T-helper 2 cell (primary cell): ENCODE data around the gene GBF1.

Experiments used
- DNase-seq, 5 experiments: peaks; one replicate each; pipeline versions ENCODE4 v3.0.0 to v3.0.0-alpha.2; 2012 to 2022

Gene GBF1

DNA sequence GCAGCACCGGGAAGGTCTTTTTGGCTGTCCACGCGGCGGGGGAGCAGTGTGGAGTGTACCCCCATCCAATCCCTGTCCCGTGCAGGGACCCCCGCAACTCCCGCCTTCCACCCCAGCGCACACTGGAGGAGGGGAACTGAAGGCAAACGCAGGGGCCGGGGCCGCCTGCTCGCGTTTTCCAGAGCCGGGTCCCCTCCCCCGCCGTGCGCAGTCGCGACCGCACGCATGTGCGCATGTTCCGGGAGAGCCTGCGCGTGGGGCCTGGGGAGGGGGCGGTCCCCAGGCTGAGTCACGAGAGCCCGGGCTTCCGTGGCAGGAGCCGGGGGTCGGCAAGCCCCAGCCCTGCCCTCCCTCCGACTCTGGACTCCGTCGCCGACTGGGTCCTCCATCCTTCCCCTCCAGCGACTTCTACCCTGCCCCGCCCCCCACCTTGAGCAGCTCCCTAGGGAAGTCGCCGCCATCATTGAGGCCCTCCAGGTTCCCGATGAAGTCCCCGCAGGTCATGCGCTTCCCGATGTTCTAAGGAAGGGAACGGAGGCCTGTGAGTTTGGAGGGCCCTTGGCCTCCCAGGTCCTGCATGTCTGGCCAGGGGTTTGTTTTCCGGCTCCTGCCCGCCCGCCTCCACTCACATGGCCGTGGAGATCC is 165.2 kb downstream of the GBF1 start:
- DNase-seq: peak in 2 of 5 experiments; percentile 46 to 61

DNA sequence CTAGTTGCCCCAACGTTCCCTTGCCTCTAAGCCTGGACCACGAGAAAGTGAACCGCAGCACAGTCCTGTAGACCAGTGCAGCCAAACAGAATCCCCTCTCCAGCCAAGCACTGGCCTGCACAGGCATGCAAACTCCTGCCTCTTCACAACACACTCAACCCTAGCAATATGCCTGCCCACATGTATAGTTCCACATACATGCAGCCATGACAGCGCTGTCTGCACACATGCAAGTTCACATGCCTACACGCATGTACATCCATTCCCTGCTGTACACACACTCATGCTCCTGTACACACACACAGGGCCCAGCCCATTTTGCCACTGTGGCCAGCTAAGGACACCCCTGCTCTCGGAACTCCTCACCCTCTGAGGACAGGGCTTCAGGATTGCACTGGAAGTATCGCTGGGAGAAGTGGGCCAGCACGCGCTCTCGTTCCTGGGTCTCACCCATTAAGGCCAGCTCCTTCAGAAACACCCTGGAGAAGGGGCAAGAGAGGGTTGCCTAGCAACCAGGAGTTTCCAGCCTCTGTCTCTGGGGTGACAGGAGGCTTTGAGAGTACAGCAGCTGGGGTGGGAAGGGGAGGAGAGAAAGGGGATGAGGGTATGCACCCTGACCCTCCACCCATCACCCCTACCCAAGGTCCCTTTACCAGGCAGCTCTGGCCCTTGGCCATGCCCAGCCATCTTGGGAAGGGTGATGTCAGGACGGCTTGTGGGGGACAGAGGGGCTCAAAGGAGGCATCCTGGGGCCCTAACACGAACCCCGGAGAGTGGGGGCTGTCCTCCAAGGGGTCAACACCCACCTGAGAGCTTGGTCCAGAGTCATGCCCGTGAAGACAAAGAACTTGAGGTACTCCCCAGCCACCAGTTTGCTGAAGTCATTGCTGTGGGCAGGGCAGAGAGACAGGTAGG is 166.3 kb downstream of the GBF1 start:
- no peak for DNase-seq

DNA sequence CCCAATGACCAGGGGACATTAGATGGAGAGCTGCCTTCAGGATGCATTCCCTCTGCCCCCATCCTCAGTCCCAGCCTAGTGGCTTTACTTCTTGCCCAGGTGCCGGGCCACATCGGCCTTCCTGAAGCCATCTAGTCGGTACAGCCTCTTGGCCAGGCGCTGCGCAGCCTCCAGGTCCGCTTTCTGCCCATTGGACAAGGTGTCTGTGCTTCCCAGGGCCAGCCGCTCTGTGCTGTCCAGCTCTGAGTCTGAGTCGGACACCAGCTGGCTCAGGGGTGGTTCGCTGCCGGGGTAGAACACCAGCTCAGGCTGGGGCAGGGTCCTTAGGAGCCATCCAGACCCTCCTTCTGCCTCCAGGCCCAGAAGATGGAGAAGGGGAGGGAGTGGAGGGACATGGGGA is 167.0 kb downstream of the GBF1 start:
- DNase-seq: no peak

DNA sequence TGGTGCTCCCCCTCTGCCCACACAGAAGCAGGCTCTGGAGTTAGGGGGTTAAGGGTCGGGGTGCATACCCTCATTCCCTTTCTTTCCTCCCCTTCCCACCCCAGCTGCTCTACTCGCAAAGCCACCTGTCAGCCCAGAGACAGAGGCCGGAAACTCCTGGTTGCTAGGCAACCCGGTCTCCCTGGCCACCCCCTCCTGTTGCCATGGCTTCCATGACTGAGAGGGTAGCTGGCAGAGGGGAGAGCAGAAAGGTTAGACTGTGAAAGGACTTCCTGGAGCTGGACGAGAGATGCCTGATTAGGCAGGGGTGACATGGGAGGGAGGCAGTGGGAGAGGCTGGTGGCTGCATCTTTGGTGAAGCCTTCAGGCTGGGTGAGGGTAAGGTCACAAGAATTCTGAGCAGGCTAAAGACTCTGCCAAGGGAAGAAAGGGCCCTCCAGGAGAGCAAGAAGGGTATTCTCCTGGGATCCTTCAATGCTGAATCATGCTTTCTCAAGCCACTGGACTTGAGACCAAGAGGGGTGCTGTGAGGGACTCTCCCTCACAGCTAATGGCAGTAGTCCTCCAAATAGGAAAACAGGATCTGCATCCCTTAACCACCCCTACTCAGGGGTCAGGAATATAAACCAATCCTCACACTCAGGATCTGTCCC is 167.8 kb downstream of the GBF1 start:
- DNase-seq: peak in 1 of 5 experiments; percentile 64

DNA sequence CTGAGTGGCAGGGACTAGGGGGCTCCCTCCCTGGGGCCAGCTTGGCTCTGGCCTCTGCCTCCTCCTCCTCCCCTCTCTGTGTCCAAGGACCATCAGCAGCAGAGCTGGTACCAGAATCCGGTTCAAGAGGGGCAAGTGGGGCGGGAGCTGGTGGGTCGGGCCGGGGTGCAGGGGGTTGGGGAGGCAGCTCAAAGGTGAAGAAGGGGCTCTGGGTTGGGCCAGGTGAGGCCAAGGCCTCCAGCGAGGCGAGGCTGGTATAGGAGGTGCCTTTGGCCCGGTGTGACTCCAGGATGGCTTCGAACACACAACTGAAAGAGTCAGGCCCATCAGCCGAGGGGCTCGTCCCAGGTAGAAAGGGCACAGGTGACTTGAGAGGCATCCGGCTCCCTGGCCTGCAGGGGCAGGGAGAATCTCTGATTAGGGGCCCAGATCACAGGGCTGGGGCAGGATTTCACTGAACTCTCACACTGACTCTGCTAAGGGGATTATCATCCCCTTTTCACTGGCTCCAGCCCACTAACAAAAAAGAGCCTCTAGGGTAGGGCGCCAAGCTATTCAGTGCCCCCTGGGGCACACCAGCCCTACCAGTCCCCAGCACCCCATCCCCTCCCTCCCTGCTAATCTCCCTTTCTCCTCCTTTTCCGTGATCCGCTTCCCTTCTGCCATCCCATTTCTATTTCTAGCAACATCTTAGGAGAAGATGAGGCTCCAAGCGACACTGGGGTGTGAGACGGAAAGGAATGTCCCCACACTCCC is 168.7 kb downstream of the GBF1 start:
- DNase-seq: no peak

DNA sequence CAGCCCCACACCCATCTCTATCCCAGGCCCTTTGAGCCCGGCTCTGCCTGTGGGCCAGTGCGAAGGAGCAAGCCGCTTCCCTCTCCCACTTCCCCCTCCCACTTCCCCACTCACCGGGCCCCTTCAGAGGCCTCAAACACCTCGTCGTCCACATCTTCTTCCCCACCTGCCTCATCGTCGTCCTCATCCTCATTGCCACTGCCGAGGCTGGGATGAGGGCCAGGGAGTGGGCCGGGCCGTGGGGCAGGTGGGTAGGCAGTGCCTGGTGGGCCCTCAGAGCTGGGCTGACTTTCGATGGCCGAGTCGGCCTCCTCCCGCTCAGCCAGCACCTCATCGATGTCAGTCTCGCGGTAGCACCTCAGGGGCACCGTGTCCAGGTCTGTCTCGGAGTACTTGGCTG is 169.4 kb downstream of the GBF1 start:
- DNase-seq: no peak

DNA sequence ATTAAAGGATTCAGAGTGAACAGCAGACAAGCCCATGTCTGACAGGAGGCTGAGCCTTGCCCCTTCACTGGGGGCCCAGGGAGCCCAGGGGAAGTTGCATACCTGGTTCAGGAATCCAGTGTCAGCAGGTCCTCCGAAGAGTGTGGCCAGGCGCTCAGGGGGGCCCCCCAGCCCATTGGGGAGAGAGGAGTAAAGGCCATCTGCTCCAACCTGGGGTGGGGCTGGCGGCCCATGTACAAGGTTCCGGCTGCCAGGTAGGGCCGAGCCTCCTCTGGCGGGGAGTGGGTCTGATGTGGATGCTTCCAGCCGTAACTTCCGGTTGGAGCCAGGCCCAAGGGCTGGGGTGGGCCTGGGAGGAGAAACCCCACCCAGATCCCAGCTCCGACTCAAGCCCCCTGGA is 171.0 kb downstream of the GBF1 start:
- no peak for DNase-seq

DNA sequence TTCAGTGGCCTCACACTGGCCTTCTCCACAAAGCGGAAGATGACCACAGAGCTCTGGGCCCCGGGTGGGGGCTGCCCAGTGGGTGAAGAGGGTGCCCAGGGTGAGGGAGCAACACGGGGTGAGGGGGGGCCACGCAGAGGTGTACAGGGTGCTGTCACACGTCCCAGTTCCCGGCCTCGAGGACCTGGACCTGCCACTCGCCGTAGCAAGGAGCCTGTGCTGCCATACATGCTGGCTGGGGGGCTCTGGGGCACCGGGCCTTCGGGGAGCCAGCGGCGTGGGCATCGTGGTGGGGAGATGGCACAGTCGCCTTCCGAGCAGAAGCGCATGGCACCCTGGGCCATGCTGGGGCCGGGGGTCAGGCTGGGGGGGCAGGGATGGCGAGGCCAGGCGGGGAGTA is 171.4 kb downstream of the GBF1 start:
- DNase-seq: no peak

DNA sequence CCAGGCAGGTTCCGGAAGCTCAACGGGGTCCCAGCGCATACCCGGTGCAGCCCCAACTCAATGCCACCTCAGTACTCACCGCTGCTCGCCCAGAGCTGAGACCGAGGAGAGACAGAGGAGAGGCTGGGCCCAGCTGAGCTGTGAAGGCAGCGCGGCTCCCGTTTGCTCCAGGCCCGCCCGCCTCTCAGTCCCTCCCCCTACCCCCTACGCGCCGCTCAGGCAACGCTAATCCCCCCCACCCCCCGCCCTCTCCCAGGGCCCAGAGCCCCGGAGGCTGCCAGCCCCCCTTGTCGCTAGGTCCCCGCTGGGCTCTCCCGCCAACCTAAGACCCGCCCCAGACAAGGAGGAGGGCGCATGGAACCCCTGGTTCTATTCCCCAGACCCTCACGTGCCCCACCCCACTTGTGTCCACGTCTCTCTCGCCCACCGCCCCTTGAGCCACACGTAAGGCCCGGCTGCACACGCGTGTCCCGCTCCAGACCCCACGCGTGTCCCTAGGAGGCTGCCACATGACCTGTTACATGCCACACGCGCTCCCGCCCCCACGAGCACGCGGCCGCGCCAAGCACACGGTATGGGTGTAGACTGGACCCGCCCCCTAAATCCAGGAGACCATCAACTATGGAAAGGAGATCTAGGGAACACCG is 173.4 kb downstream of the GBF1 start, which contains the start of gene PSD:
PSD (minus strand) TSS at position 164 of the 647 bp plus-strand sequence. CDS start 1,747 bp downstream, outside the sequence.
- DNase-seq: no peak

DNA sequence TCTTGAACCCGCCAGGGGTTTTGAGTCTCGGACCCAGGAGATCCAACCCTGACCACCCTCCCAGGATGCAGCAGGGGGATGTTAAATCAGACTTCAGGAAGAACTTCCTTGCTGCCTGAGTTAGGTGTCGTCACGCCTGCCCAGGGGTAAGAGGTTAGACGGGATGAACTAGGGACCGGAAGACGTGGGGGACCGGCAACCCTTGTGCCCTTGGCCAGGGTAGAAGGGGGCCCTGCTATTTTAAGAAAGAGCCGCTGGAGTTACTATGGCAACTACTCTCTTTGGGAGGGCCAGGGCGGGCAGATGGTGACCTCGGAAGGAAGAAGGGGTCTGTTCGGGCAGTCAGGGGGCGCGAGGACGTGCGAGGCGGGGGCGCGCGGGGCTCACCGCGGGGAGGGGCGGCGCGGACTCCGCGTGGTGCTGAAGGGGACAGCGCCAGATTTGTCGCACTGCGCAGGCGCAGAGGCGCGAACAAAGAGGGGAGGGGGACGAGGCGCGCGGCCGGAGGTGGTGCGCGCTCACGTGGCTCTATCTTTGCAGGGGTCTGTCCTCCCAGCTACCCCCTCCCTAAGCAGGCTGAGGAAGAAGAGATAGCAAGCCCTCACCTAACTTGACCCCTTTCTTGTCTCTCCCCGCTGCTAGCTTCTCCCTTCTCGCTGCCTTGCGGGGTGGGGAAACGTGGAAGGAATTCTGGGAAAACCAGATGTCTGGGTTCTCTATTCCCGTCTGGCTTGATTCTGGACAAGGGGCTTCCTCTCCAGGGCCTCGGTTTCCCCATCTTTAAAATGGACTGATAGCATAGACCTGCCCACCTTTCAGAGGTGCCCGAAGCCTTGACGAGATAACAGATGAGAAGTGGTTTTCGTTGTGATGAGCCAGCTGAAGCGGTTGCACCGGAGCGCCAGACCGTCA is 174.2 kb downstream of the GBF1 start:
- DNase-seq: peak; percentile 48 to 62 (median 56)

DNA sequence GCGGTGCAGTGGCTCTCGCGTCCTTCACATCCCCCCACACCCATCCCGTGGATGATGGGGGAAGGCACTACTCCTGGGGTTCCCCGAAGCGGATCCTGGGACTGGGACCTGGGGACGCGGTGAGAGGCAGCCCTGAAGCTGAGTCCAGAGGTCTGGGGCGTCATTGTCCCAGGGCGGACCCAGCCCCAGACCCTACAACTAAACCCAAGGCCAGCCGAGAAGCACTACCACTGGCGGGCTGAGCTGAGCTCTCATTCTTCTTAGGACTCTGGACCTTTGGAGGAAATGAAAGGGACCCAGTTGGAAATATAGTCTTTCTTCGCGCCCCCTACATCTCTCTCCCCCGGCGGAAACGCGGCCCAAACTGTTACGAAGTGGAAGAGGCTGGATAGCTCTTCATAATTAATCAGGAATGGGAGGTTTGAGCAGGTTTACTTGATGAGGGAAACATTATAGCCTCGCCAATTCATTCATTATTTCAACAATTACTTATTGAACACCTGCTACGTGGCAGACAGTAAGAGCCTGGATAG is 174.9 kb downstream of the GBF1 start:
- no peak for DNase-seq

DNA sequence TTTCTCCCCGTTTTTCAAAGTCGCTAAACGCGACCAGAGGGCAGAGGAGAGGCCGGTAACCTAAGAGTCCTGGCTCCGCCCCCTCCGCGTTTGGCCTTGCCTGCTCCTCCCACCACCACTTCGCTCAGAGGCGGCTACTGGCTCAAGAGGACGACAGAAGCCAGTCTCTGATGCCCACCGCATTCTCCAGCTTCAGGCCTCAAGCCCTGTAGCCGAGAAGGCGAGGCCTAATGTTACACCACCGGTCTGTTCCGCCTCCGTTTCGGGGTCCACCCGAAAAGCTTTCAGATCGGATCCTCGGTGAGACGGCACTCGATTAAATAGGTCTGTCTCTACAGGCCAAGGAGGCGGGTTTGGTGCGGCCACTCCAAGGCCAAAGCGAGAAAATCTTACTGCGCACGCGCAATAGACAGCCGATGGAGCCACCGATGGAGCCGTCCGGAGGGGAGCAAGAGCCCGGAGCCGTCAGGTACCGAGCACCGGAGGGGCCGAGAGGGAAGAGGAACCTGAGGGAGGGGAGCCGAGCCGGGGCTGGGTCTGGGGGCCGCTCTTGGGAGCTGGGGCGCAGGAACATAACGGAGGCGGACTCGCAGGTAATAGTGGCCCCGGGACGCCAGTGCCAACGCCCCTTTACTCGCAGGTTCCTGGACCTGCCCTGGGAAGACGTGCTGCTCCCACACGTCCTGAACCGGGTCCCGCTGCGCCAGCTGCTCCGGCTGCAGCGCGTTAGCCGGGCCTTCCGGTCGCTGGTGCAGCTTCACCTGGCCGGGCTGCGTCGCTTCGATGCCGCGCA is 175.6 kb downstream of the GBF1 start, which contains the start of gene FBXL15:
FBXL15 (plus strand) TSS at position 123 of the 793 bp plus-strand sequence; CDS start at position 417, 294 bp downstream.
- peak; percentile 70 to 95 (median 91) for DNase-seq

DNA sequence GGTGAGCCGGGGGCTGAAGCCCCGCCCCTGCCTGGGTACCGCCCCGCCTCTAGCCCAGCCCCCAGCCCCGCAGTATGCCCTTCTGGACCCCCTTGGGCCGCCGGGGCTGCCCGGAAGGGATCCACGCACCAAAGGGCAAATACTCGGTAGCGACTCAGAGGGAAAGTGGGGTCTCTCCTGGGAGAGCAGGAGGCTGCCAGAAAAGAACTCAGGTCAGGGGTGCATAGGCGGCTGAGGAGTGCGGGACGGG is 176.1 kb downstream of the GBF1 start:
- DNase-seq: no peak

DNA sequence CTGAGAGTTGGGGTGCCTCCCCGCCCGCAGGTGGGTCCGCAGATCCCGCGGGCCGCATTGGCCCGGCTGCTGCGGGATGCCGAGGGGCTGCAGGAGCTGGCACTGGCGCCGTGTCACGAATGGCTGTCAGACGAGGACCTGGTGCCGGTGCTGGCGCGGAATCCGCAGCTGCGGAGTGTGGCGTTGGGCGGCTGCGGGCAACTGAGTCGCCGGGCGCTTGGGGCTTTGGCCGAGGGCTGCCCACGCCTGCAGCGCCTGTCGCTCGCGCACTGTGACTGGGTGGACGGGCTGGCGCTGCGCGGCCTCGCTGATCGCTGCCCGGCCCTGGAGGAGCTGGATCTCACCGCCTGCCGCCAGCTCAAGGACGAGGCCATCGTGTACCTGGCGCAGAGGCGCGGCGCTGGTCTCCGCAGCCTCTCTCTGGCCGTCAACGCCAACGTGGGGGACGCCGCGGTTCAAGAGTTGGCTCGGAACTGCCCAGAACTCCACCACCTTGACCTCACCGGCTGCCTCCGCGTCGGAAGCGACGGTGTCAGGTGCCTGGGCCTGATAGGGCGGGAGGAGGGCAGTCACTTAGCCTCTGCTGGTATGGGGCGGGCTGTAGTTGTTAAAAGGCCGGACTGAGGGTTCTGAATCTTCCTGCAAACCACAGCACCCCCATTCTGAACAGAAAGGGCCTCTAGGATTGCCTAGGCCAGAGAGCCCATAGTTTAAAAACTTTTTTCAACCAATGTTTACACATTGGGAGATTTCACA is 176.6 kb downstream of the GBF1 start:
- DNase-seq: peak in 1 of 5 experiments; percentile 45

DNA sequence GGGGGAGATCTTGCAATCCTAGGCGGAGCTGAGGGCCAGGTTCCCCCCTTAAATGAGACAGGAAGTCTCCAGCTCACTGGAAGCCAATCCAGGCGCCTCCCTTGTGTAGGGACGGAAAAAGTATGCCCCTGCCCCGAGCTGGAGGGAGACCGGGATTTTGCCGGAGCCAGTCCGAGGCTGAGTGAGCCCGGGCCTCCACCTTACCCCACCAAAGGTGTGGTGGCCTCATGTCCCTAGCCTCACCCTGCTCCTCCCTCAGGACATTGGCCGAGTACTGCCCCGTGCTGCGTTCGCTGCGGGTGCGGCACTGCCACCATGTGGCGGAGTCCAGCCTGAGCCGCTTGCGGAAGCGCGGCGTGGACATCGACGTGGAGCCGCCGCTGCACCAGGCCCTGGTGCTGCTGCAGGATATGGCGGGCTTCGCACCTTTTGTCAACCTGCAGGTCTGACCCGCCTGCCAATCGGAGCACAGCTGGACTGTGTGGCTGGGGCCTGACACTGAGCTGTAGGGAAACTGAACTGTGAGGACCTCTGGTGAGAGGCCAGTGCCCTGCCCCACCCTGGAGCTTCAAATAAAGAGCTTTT is 177.3 kb downstream of the GBF1 start:
- DNase-seq: peak in 1 of 5 experiments; percentile 67

DNA sequence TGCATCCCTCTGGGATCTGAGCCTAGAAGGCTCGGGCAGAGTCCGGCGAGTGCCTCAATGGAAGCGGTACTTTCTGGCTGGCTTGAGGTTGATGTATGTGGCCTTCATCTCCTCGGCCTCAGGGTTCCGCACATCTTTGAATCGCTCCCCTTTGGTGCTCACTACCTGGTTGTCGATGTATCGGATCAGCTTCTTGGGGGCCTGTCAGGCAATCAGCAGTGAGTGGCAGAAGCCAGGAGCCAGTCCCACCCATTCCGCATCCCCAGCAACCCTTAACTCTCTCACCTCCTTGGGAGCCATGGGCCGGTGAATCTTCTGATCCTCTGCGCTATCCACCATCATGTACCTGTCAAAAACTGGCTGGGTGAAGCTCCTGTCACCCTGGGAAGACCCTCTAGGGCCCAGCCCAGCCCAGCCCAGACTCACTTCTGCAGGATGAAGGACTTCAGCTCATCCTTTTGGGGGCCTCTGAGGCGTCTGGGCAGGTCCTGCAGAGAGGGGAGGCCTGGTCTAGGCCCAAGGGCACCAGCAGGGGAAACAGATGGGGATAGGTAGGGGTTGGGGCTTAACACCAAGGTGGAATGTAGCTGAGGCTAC is 178.1 kb downstream of the GBF1 start:
- no peak for DNase-seq

DNA sequence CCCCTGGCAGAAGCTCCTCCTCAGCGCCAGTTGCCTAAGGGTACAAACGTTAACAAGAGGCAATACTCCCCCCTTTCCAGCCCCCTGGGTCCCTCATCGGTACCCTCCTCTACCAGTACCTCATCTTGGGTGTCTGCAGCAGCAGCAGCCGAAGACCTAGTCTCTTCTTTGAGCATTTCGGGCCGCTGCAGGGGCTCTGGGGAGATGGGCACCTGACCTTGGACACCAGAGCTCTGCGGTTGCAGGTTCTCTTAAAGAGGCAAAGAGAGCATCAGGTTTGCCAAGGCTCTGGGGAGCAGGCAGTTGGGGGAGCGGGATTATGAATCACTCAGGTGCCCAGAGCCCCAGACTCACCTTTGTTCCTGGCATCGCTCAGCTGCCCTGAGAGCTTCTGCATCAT is 178.8 kb downstream of the GBF1 start:
- DNase-seq: no peak

DNA sequence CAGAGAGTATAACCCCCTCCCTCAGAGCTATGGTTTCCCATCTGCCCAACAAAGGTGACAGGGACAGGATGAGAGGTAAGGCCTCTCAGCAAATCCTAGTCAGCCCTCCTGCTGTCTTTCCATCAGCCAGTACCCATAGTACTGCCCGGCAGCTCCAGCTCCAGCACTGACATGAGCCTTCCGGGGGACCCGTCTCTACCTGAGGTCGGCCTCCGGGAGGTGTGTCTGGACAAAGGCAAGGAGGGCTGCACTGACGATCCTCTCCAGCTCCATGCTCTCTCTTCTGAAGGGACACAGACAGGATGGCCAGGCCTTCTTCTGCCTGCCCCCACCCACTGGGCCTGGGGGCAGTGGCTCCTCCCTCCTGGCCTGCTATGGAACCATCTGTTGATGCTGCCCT is 179.6 kb downstream of the GBF1 start:
- DNase-seq: no peak
